ENCODE results near the gene FAM83F.

DNA sequence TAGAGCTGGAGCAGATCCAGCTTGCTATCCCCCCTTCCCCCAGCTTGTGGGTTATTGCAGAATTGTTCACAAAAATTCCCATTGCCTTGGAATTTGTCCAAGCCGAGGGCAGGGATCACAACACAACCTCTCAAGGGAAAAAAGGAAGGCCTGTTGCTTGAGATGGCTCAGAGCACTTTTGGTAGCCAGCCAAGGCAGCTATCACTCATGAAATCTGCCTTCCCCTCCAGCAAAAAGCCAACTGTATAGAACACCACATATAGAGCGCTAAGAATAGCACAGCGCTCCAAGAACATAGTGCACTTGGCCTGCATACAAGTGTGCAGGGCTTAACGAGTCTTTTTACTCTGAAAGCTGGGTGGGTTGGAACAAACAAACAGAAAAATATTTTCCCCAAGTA is 46.2 kb downstream of the FAM83F start:
- TF ChIP-seq, protein P1, sequence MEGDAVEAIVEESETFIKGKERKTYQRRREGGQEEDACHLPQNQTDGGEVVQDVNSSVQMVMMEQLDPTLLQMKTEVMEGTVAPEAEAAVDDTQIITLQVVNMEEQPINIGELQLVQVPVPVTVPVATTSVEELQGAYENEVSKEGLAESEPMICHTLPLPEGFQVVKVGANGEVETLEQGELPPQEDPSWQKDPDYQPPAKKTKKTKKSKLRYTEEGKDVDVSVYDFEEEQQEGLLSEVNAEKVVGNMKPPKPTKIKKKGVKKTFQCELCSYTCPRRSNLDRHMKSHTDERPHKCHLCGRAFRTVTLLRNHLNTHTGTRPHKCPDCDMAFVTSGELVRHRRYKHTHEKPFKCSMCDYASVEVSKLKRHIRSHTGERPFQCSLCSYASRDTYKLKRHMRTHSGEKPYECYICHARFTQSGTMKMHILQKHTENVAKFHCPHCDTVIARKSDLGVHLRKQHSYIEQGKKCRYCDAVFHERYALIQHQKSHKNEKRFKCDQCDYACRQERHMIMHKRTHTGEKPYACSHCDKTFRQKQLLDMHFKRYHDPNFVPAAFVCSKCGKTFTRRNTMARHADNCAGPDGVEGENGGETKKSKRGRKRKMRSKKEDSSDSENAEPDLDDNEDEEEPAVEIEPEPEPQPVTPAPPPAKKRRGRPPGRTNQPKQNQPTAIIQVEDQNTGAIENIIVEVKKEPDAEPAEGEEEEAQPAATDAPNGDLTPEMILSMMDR (IDR thresholded peaks at IDR 0.05): no peak
- TF ChIP-seq TCF7 (CRISPR knock-in tag; IDR thresholded peaks at IDR 0.05; ENCODE audit: low read depth) (no peak), JUN (CRISPR knock-in tag; IDR thresholded peaks at IDR 0.05) (no peak), MXD4 (CRISPR knock-in tag; IDR thresholded peaks at IDR 0.05; ENCODE audit: borderline replicate concordance) (no peak), ETV6 (CRISPR knock-in tag; IDR thresholded peaks at IDR 0.05) (no peak), FOXJ3 (CRISPR knock-in tag; IDR thresholded peaks at IDR 0.05; ENCODE audit: borderline replicate concordance) (no peak), ESRRA (CRISPR knock-in tag; IDR thresholded peaks at IDR 0.05; ENCODE audit: borderline replicate concordance) (no peak), SP1 (CRISPR knock-in tag; conservative IDR thresholded peaks at IDR 0.05) (no peak), CBFB (CRISPR knock-in tag; IDR thresholded peaks at IDR 0.05; ENCODE audit: low read depth) (no peak), NR1H2 (CRISPR knock-in tag; IDR thresholded peaks at IDR 0.05) (no peak), NFYB (CRISPR knock-in tag; conservative IDR thresholded peaks at IDR 0.05; ENCODE audit: low read depth) (no peak), MYBL2 (CRISPR knock-in tag; IDR thresholded peaks at IDR 0.05) (no peak)
- TF ChIP-seq, protein P2, sequence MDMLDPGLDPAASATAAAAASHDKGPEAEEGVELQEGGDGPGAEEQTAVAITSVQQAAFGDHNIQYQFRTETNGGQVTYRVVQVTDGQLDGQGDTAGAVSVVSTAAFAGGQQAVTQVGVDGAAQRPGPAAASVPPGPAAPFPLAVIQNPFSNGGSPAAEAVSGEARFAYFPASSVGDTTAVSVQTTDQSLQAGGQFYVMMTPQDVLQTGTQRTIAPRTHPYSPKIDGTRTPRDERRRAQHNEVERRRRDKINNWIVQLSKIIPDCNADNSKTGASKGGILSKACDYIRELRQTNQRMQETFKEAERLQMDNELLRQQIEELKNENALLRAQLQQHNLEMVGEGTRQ (CRISPR knock-in tag; IDR thresholded peaks at IDR 0.05): no peak
- TF ChIP-seq, protein P3, sequence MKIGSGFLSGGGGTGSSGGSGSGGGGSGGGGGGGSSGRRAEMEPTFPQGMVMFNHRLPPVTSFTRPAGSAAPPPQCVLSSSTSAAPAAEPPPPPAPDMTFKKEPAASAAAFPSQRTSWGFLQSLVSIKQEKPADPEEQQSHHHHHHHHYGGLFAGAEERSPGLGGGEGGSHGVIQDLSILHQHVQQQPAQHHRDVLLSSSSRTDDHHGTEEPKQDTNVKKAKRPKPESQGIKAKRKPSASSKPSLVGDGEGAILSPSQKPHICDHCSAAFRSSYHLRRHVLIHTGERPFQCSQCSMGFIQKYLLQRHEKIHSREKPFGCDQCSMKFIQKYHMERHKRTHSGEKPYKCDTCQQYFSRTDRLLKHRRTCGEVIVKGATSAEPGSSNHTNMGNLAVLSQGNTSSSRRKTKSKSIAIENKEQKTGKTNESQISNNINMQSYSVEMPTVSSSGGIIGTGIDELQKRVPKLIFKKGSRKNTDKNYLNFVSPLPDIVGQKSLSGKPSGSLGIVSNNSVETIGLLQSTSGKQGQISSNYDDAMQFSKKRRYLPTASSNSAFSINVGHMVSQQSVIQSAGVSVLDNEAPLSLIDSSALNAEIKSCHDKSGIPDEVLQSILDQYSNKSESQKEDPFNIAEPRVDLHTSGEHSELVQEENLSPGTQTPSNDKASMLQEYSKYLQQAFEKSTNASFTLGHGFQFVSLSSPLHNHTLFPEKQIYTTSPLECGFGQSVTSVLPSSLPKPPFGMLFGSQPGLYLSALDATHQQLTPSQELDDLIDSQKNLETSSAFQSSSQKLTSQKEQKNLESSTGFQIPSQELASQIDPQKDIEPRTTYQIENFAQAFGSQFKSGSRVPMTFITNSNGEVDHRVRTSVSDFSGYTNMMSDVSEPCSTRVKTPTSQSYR (CRISPR knock-in tag; IDR thresholded peaks at IDR 0.05): no peak

All from WTC11 (cell line).